ENCODE results near the gene PIAS4.
A peak's percentile ranks its signal among the peaks of the same experiment; 100 is the strongest.
"Not testable (repeated sequence)": the region's sequence is repeated elsewhere in the genome, so short reads cannot be mapped to it uniquely, and the experiment has no call there.

Gene PIAS4

DNA sequence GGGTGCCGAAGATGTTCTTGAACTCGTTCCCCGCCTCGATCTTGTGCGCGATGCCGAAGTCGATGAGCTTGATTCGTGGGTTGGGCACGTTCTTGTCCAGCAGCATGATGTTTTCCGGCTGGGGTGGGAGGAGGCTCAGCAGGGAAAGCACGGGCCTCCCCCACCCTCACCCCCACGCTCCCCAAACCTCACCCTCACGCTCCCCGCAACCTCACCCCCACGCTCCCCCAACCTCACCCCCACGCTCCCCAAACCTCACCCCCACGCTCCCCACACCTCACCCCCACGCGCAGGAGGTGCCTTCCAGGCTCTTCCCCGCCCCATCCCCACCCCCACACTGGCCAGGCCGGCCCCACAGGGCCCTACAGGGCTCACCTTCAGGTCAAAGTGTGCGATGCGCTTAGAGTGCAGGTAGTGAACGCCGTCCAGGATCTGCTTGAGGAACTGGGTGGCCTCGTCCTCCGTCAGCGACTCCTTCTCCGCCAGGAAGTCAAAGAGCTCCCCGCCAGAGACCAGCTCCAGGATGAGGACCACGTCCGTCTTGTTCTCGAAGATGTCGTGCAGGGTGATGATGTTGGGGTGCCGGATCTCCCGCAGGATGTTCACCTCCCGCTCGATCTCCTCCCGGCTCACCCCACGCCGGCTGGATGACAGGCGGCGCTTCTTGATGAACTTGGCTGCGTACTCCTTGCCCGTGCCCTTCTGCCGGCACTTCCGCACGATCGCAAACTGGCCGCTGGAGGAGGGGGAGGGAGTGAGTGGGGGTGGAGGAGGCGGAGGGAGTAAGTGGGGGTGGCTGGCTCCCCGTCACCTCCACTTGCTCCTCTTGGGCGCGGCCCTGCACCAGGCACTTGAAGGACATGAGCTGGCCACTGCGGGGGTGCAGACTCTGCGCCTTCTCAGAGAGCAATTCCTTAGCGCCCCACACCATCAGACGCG, 43.0 kb upstream of the PIAS4 start:
- TF ChIP-seq, protein P1, sequence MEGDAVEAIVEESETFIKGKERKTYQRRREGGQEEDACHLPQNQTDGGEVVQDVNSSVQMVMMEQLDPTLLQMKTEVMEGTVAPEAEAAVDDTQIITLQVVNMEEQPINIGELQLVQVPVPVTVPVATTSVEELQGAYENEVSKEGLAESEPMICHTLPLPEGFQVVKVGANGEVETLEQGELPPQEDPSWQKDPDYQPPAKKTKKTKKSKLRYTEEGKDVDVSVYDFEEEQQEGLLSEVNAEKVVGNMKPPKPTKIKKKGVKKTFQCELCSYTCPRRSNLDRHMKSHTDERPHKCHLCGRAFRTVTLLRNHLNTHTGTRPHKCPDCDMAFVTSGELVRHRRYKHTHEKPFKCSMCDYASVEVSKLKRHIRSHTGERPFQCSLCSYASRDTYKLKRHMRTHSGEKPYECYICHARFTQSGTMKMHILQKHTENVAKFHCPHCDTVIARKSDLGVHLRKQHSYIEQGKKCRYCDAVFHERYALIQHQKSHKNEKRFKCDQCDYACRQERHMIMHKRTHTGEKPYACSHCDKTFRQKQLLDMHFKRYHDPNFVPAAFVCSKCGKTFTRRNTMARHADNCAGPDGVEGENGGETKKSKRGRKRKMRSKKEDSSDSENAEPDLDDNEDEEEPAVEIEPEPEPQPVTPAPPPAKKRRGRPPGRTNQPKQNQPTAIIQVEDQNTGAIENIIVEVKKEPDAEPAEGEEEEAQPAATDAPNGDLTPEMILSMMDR (IDR thresholded peaks at IDR 0.05; ENCODE audit: low read depth, low read length, missing control alignments), result no peak
- no peak overlapping the region for H3K4me3 ChIP-seq (ENCODE audit: low read depth, low read length)
- DNase-seq (ENCODE audit: low read depth), result no peak
- in situ Hi-C loops (cut with HindIII; ENCODE audit: low sequenced_read_pairs), result no loop called here

DNA sequence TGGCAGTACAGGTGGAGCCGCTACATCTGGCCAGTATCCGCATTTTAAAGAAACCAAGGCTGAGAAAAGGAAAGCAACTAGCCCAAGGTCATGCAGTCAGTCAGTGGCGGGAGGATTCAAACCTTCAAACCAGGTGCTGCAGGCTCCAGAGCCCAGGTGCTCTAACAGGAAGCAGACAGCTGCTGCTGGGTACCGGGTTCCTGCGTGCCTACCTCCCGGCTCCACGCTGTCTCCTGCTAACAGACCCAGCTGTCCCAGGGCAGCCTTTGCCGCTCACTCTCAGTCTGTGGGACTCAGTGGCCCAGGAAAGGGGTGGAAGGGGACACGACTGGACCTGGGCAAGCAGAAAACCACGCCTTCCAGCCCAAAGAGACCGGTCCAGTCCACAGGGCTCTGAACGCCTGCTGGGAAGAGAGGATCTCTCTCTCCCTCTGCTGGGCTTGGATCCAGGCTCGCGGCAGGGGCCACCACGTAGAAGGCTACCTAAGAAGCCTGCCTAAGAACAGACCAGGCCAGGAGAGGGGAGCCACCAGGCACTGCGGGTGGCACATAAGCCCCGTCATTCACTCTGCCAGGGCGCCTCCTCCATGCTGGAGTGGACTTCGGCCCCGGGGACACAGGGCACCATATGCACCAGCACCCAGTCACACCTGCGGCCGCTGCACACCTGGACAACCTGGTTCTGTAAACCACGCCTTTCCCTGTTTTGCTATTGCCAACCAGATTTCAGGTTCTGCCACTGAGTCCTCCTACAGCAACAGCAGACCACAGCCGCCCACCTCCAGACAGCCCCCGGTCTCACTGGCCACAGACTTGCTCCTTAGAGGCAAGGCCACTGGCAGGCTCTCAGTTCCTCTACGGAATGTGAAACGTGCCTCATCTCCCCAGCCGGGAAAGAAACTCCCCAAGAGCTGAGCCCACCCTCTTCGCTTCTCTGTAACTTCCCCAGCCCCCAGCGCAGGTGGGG, 41.2 kb upstream of the PIAS4 start:
- H3K4me3 ChIP-seq (ENCODE audit: low read depth, low read length), result no peak overlapping the region
- TF ChIP-seq, protein P1 (IDR thresholded peaks at IDR 0.05; ENCODE audit: low read depth, low read length, missing control alignments), result no peak
- in situ Hi-C loops (cut with HindIII; ENCODE audit: low sequenced_read_pairs), result no loop called here
- no peak for DNase-seq (ENCODE audit: low read depth)

DNA sequence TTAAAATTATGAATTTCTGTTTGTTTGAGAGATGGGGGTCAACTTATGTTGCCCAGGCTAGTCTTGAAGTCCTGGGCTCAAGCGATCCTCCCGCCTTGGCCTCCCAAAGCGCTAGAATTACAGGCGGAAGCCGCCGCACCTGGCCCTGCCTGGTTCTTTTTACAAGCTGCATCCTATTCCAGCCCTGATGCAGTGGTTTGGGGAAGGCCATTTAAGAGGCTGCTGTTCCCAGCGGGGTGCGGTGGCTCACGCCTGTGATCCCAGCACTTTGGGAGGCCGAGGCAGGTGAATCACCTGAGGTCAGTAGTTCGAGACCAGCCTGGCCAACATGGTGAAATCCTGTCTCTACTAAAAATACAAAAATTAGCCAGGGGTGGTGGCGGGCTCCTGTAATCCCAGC, 39.6 kb upstream of the PIAS4 start:
- DNase-seq (ENCODE audit: low read depth); H3K4me3 ChIP-seq (ENCODE audit: low read depth, low read length); in situ Hi-C loops (cut with HindIII; ENCODE audit: low sequenced_read_pairs): not testable (repeated sequence)

DNA sequence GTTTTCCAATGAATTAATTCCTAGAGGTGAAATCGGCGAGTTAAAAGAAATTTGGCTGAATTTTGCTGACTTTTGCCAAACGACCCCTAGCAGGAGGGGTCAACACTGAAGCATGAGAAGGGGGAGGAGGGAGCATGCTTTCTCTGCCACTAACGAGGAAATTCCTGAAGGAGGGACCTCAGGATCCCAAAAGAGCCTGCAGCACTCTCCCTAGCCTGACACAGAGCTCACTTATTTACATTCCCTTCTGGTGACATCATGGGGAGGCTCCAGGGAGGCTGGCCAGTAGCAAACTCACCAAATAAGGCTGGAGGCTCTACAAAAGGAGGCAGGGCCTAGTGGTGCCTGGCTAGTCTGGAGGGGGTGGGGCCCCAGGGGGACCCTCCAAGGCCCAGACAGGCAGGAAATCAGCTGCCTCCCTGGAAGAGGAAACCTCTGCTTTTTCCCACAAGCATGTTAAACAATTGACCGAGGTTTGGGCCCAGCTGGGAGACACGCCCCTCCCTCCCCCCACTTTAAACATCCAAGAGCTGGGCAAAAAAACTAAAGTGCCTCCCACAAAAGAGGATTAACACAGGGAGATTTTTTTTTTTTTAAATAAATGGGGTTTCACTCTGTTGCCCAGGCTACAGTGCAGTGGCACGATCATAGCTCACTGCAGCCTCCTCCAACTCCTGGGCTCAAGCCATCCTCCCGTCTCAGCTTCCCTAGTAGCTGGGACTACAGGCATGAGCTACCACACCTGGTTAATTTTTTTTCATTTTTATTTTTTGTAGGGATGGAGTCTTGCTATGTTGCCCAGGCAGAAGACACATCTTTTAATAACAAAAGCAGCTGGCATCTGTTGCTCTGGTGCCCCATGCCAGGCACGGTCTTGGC, 38.7 kb upstream of the PIAS4 start:
- in situ Hi-C loops (cut with HindIII; ENCODE audit: low sequenced_read_pairs), result no loop called here
- TF ChIP-seq, protein P1 (IDR thresholded peaks at IDR 0.05; ENCODE audit: low read depth, low read length, missing control alignments), result no peak
- peak; percentile 99 for DNase-seq (ENCODE audit: low read depth)
- peak overlapping the region; percentile 91 for H3K4me3 ChIP-seq (ENCODE audit: low read depth, low read length)

DNA sequence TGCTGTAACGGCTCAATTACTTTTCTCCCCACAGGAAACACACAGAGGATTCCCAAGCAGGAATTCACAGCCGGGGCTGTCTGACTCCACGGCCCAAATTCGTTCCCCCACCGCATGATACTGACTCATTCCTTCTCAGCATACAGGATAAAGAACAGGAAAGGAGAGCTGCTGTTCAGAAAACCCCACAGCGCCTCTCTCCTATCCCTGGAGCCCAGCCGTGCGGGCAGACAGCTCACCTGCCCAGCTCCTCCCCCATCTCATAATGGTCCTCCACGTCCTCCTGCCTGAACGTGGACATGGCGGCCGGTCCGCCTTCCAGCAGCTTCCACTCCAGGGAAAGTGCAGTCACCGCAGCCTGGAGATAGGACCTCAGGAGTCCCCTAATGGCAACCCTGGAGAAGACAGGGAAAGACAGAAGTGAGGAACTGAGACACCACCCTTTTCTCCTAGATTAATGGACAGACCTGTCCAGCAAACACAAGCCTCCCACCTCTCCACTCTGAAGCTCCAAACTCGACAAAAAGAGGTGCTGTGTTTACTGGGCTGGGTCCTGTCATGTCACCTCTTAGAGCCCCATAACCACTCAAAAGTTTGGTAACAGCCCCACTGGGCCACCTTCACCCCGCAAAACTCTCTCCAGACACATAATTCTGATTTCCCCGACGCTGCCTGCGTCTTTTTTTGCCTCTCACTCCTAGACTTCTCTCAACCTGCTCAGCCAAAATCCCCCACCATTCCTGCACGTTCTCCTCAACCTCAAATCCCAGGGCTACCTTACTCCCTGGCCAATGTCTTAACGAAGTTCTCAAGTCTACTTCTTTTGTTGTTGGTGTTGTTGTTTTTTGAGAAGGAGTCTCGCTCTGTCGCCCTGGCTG, 37.9 kb upstream of the PIAS4 start:
- DNase-seq (ENCODE audit: low read depth), result peak; percentile 81
- in situ Hi-C loops (cut with HindIII; ENCODE audit: low sequenced_read_pairs), result no loop called here
- TF ChIP-seq, protein P1 (IDR thresholded peaks at IDR 0.05; ENCODE audit: low read depth, low read length, missing control alignments), result peak; percentile 36
- peak overlapping the region; percentile 91 for H3K4me3 ChIP-seq (ENCODE audit: low read depth, low read length)

DNA sequence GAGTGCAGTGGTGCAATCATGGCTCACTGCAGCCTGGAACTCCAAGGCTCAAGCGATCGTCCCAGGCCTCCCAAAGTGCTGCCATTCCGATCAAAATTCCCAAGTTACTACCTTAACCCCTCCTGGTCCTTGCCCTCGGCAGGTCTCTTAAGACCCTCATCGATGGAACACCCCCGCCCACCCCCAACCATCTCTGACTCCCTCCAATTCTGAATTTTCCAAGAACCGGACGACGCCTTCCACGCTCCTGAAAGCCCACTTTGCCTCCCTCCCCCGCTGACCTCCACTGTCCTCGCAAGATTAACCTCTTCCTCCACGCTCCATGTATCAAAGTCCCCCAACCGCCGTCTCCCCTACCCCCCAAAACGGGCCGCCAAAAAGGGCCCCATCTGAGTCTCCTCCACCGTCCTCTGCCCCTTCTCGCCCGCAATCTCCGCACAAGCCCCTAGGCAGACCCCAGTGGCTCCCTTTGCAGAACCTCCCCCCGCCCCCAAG, 37.2 kb upstream of the PIAS4 start:
- TF ChIP-seq, protein P1 (IDR thresholded peaks at IDR 0.05; ENCODE audit: low read depth, low read length, missing control alignments), result no peak
- in situ Hi-C loops (cut with HindIII; ENCODE audit: low sequenced_read_pairs), result no loop called here

More for the DNA sequence above, 37.2 kb upstream of the PIAS4 start:
- no peak for DNase-seq (ENCODE audit: low read depth)
- peak overlapping the region; percentile 91 for H3K4me3 ChIP-seq (ENCODE audit: low read depth, low read length)
